HG03558 (cell line): ENCODE data around the gene TNXB.
"Not testable (repeated sequence)": the region's sequence is repeated elsewhere in the genome, so short reads cannot be mapped to it uniquely, and the experiment has no call there.

ENCODE experiments used
- ATAC-seq: cut with Tn5 transposase; IDR thresholded peaks from one replicate; pipeline ENCODE4 v1.9.1; 2021; ENCODE audit warnings: moderate number of reproducible peaks; ENCODE audit not compliant: unreplicated experiment; ENCODE audit errors: extremely low read depth

Gene TNXB

DNA sequence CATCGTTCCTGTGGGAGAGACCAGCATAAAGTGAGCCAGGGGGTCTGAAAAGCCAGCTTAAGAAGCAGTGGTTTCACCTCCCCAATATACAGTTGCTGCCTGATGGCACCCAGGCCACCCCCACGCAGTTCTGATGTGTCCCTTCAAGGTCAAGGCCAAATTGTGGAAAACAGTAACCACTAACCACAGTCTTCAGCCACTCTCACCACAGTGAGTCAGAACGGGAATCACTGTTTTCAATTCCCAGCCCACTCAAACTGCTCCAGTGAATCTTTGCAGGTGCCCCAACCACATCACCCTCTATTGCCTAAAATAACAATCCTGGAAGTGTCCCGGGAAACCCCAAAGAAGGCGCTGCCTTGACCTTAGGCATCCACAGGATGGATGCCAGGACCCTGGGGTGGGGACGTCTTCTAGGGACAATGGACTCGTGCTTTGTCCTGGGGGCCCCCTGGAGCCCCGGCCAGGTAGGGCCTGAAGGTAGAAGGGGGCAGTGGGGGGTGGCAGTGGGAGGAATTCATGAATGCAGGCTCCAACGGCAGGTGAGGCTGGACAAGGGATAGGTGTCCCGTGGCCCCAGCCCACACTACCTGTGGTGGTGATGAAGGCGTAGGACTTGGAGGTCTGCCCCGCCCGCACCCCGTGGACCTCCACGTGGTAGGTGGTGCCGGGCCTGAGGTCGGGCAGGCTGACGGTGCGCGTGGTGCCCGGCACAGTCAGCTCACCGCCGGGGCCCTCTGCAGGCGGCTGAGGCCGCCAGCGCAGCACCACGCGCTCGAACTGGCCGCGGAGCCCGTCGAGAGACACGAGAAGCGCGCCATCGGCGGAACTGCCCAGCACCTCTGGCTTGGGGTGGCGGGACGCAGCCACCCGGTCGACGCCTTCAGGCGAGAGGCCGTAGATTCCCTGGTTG lies 22.2 kb downstream of the TNXB start:
- ATAC-seq, result no peak

DNA sequence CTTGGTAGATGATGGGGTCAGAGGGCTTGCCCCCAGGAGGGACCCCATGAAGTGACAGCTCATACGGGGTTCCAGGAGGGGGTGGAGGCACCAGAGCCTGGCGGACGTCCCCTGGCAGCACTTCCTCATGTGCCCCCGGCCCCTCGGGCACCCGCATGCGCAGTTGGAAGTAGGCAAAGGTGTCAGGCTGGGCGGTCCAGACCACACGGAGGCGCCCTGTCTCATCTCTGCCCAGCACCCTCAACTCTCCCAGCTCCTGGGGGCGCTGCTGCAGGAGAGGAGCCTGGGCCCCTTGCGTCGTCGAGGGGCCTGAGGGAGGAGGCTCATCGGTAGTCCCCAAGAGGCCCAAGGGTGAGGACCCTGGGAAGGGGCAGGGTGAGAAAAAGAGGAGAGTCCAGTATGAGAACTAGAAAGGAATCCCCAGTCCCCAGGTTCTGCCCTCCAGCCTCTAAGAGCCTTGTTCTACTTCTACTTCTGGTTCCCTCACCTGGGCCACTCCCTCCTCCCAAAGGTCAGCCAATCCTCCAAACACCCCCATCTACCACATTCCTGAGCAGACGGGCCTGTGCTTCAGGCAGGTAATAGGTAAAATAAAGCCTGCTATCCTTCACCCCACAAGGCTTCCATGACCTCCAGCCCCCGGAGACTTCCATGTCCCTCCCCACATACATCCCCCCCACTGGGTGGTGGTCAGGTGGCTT lies 23.2 kb downstream of the TNXB start:
- no peak for ATAC-seq

DNA sequence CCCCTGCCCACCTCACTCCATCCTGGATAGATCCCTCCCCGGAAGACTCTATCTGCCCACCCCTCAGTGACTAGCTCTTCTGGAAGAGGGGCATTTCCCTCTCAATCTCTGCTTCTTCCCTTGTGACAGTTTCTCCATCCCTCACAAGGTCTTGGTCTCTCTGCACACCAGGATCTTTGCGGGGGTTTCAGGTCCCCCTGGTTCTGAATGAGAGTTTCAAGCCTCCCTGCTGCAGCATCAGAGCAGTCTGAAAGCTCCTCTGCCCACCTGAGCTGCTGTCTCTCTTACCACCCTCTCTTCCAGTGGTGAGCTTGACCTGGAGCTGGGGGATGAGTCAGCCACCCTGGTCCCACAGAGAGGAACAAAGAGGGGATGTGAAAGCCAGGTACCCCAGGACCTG lies 24.4 kb downstream of the TNXB start:
- no peak for ATAC-seq

DNA sequence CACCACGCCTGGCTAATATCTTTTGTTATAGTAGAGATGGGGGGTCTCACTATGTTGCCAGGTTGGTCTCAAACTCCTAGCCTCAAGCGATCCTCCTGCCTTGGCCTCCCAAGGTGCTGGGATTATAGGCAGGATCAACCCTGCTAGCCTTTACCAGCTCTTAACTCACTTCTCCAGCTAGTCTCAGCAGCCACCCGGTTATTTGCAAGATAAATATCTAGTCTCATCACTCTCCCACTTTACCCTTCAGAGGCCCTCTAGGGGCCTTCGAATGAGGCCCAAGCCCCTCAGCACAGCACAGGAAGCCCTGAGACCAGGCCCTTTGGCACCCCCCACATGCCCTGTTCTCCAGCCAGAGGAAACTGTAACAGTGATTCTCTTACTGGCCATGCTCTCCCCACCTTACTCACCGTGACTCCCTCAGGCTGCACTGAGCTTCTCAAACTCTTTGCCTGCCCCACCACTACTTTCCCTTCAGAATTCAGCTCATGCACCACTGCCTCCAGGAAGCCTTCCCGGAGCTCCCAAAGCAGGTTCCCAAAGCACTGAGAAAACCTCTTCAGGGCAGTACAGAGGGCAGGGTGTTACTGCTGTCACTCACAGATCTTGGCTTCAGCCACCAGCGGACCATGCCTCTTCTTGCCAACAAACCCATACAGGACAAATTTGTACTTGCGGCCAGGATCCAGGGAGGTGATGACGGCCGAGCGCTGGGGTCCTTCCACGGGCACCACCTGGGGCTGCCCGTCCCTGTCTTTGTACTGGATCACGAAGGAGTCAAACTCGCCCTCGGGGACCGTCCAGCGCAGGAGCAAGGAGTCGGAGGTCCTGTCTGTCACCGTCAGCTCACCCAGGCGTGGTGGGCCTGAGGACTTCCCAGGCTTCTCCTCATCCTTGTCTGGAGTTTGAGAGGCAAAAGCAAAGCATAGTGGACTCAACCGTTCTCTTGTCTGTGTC lies 25.0 kb downstream of the TNXB start:
- ATAC-seq, result no peak

DNA sequence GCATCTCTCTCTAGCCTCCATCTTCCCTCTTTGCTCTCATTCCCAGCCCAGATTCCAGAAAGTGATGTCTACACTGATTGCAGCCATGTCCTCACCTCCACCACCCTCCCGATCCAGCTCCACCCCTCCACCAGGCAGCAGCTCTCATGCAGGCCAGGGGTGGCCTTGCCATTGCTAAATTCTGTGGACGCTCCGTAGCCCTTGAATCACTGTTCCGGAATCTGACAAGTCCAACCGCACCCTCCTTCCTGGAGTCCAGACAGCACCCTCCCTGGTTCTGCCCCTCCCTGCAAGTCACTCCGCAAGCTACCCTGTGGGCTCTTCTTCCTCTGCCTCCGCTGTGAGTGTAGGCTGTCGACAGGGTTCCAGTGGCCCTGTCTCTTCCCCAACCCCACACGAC lies 26.2 kb downstream of the TNXB start:
- ATAC-seq, result no peak

DNA sequence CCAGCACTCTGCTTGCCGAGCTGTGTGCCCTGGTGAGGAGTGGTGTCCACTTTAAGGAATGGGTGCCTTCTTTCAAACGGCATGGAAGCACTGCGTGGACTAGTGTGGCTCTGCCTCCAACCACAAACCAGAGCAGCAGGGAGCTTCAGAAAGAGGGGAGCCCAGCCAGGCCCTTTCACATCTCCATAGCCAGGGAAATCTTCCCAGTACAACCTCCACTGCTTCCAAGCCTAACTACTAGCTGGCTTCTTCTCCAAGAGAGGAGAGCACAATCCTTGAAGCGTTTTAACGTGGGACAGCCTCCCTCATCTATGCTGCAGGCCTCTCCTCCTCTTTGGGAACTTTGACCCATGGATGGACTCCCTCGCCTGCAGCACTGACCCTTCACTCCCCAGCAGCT lies 26.7 kb downstream of the TNXB start:
- ATAC-seq, result no peak

DNA sequence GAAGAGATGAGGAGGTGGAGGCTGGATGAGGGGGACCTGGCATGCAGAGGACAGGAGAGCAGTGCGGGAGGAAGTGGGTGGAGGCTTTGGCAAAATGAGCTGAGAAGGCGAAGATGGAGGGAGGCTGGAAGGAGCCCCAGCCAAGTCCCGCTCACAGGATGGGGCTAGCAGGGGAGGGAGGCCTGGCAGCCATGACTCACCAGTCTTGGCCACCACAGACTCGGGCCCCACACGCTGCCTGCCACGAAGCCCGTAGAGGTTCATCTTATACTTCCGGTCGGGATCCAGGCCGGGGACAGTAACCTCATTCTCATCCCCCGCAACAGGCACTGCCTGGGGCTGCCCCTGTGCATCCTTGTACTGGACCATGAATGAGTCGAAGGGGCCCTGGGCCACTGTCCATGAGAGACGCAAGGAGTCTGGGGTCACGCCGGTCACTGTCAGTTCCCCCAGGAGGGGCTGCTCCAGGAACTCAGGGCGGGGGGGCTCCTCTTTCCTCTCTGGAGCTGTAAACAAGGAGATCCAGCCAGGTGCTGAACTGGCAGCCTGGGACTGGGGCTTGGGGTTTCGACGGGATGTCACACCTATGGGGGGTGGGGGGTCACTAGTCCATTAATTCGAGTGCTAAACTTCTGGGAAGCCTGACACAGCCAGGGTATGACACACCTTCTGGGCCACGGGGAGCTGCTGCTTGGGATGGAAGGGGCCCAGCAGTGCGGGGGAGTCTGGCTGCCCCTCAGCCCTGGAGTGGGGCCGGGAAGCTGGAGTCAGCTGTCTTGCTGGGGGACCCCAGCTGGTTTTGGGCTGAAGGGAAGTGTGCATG lies 27.8 kb downstream of the TNXB start:
- no peak for ATAC-seq

DNA sequence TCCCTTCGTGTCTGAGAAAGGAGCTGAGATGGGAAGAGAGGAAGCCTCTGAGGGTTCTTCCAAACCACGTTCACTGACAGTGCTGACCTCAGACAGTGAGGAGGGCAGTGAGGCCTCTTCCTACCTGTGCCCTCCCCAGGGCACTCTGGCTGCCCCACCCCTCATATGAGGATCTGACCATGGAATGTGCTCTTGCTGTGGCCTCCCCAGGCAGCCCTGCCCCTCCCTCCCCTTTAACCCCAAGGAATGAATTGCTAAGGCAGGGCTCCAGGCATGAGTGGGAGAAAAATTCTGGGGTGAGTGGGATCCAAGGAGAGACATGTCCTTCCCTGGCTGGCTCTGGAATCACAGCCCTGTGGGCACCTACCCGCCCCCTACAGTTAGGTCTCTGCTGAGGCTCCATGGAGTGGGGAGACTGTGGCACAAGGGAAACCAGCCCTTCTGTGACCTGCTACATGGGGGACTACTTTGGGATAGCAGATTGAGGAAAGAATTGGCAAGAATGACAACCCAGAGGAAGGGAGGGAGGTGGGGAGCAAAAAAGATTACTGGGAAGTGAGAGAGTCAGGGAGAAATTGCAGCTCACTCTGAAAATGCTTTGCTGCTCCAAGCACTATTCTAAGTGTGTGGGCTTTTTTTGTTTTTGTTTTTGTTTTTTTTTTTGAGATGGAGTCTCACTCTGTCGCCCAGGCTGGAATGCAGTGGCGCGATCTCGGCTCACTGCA lies 29.4 kb downstream of the TNXB start:
- no peak for ATAC-seq

DNA sequence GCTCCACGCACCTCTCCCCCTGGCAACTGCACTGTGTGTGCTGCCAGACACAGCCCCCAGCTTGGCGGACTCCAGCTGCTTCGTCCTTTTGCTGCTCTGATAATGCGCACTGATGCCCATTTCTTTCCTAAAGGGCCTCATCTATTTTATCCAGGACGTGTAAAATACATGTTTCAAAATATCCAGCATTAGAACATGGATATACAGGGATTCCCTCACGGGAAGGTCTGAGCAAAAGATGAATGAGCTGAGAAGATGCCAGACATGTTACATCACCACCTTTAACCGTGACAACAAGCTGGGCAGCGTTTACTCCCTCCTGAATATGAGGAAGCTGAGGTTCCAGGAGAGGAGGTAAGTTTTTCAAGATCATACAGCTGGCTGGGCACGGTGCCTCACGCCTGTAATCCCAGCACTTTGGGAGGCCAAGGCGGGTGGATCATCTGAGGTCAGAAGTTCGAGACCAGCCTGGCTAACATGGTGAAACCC lies 32.8 kb downstream of the TNXB start:
- ATAC-seq, result no peak

DNA sequence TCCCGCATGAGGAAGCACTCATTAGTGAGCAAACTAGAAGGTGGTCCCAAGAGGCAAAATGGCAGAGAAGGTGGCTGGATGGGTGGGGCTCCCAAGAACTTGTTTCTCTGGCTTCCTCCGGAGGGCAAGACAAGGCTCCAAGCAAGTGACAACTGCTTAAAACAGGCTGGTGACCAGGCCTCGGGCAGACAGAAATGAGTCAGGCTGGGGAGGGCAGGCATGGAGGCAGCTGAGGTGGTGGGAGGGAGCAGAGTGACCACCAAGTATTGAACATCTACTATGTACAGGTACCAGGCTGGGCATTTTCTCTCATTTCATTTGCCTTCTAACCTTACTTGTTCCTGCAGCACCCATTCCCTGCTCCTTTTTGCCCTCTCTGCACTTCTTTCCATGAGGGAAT lies 33.4 kb downstream of the TNXB start:
- no peak for ATAC-seq

DNA sequence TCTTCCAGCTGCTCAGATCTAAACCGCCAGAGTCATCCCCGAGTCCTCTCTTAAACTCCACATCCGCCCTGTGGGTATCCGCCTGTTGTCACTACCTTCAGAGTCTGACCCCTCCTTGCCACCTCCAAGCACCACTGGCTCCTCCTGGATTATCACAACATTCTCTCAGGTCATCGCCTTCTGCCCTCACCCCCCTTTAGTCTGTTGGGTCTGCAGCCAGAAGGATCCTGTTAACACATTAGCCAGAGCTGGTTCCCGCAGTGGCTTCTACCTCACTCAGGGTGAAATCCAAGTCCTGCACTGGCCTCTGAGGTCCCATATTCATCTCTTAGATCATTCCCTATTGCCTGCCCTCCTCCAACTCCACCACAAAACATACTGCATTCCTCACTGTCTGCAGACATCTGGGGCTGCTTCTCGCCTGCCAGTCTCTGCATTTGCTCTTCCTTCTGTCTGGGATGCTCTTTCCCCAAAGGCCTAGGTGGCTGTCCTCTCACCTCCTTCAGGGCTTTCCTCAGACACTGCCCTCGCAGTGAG lies 34.1 kb downstream of the TNXB start:
- no peak for ATAC-seq

DNA sequence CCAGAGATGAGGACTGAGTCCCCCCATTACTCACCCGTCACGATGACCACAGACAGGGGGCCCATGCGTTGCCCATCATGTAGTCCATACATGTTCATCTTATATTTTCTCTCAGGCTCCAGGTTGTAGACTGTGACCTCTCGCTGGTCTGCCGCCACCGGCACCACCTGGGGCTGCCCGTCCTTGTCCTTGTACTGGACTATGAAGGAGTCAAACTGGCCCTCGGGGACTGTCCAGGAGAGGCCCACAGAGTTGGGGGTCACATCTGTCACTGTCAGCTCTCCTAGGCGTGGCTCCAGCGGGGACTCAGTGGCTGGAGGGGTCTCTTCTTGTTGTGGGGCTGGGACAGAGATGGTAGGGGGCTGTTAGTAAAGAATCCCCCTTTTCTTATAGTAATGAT lies 35.5 kb downstream of the TNXB start:
- ATAC-seq, result no peak

DNA sequence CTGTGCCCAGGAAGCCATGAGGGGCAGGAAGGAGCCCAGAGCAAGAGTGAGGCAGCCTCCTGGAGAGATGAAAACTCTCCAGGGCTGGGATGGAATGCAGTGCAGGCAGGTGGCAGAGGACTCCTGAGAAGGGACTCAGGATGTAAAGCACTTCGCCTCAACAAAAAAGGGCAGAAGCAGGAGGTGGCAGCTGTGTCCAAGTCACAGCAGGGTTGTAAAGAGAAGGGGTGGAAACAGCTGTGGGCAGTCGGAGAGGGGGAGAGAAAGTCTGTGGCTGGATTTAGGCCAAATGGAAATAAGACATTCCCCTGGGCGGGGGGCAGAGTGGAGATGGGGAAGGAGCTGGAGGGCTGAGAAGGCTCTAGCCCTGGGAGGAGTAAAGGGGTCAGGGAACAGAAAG lies 36.0 kb downstream of the TNXB start:
- ATAC-seq, result no peak

DNA sequence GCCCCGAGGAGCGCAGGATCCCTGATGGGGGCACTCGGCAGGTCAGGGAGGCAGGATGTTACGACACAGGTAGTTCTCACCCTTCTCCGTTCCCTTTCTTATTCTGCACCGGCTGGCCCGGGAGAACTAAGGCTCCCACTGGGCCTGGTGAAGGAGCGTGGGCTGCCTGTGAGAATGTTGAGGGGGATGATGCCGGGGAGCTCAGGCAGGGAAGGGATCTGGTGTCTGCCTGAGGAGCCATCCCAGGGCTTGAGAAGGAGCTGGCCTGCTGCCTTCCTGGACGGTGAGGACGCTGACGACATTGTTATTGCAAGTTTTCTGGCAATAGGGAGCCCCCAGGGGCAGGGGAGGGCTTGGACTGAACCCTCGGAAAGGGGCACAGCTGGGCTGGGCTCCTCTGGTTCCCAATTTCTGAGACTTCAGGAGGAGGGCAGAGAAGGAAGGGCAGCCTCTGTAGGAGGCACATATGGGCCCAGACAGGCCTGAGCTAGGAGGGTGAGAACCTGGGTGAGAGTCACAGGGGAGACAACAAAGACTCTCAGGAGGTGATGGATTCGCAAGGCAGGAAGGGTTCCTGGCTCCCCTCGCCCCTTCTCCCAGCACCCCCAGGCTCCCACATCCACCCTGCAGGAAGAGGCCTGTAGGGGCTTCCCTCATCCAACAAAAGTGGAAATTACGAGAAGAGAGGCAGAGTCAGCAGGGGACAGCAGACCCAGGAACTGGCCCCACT lies 38.2 kb downstream of the TNXB start:
- ATAC-seq, result no peak

DNA sequence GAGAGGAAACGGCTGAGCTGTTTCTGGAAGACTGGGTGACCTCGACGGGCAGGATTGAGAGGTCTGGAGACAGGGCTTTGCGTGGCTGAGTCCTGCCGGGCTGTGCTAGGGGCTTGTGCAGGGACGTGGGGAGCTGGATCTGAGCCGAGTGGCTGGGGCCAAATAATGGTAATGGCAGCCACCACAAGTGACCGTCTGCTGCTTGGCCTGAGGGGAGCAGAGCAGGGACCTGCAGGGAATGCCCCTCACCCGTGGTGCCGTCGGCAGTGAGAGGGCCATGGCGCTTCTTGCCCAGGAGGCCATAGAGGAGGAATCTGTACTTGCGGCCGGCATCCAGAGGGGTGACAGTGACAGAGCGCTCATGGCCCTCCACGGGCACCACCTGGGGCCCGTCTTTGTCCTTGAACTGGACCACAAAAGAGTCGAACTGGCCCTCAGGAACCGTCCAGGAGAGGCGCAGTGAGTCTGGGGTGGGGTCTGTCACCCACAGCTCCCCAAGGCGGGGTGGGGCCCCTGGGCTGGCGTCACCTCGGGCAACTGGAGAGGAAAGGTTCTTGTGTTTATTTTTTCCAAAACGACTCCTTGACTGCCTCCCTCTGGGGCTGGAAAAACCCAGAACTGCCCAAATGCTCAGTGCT lies 39.1 kb downstream of the TNXB start:
- no peak for ATAC-seq

DNA sequence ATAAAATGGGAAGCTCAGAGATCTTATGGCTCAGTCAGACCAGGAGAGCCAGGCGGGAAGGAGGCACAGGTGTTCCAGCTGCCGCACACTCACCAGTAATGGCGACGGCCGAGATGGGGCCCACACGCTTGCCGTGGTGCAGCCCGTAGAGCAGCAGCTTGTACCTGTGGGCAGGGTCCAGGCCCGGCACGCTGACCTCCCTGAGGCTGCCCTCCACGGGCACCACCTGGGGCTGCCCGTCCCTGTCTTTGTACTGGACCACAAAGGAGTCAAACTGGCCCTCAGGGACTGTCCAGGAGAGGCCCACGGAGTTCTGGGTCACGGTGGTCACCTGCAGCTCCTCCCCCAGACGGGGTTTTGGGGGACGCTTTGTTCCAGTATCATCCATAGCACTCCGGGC lies 39.7 kb downstream of the TNXB start:
- ATAC-seq, result no peak

DNA sequence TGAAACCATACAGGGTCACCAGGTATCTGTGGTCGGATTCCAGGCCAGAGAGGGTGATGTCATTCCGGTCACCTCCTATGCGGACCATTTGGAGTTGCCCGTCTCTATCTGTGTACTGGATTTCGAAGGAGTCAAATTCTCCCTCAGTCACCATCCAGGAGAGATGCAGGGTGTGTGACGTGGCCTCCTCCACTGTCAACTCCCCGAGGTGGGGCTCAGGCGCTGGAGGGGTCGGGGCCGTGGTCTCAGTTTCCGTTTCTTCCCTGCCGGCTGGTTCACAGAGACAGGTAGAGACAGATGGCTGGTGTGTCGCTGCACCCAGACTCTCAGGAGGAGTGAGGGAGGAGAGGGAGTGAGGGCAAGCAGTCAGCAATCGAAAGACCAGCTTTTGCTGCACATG lies 40.3 kb downstream of the TNXB start:
- no peak for ATAC-seq

DNA sequence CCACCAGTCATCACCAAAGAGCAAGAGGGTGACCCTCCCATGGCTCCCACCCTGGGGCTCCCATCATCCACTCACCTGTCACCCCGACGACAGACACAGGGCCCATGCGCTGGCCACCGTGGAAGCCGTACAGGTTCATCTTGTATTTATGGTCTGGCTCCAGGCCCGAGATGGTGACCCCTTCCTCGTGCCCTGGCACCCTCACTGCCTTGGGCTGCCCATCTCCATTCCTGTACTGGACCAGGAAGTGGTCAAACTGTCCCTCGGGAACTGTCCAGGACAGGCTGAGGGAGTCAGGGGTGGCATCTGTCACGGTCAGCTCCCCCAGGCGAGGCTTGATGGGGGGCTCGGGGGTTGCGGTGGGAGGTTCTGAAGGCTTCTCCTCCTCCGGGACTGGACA lies 40.8 kb downstream of the TNXB start:
- ATAC-seq, result not testable (repeated sequence)
